GM18526 (cell line): ENCODE data around the gene SUMF2.

Experiments
- POLR2A ChIP-seq: IDR thresholded peaks from 3 replicates; pipeline ENCODE4 v1.6.1; 2011; ENCODE audit not compliant: insufficient read length; ENCODE audit errors: extremely low read depth

Gene SUMF2

DNA sequence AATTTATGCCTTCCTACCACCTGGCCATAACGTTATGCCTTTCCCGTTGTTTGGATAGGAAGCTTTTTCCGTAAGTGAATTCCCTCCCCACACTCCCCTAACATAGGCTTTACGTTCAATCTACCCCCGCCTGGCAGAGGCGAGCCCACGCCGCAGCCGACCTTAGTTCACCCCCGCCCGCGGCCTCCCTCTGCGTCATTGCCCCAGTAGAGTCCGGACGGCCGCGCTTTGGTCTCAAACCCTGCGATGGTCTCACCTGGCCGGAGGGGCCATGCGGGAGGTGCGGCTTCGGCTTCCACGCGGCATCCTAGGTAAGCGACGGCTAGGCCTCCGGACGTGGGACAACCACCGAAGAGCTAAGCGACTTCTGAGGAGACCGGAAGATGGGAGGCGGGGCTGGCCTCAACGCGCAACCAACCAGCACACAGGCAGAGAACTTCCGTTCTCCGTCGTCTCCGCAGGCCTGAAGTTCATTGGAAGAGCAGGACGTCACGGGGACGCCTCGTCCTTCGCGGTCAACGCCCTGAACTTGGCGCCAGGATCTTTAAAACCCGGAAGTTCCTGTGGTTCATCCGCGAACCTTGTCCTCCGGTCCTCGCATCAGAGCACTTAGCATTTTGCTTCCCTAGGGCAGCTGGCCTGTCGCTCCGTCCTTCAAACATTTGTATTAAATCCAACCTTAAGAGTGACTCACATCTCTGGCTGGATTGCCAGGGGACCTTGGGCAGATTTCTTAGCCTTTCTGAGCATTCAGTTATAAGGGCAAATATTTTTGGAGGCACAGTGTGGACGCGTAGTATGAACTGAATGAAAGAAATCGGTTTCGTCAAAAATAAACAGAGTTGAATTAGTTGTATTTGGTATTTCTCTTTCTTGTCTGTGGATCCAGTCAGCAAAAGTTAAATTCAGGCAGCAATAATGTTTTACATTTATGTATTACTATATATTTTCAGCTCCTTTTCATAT, 42.3 kb downstream of the SUMF2 start, which contains the start of gene CHCHD2:
Gene CHCHD2 (minus strand): TSS at position 369 of the 966 bp plus-strand sequence. CDS start 63 bp downstream, at position 306.
- TF ChIP-seq POLR2A: peak; percentile 86

DNA sequence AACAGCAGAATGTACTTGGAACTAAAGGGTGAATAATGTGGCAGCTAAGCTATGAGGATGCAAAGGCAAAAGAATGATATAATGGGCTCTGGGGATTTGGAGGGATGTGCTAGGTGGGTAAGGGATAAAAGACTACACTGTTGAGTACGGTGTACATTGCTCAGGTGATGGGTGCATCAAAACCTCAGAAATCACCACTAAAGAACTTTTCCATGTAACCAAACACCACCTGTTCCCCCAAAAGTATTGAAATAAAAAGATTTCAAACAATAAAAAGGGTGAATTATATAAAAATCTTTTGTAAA, 43.8 kb downstream of the SUMF2 start:
- TF ChIP-seq POLR2A: no peak

GRCh38 chr7:56110611-56111010, 46.5 kb downstream of the SUMF2 start:
- TF ChIP-seq POLR2A: no peak

DNA sequence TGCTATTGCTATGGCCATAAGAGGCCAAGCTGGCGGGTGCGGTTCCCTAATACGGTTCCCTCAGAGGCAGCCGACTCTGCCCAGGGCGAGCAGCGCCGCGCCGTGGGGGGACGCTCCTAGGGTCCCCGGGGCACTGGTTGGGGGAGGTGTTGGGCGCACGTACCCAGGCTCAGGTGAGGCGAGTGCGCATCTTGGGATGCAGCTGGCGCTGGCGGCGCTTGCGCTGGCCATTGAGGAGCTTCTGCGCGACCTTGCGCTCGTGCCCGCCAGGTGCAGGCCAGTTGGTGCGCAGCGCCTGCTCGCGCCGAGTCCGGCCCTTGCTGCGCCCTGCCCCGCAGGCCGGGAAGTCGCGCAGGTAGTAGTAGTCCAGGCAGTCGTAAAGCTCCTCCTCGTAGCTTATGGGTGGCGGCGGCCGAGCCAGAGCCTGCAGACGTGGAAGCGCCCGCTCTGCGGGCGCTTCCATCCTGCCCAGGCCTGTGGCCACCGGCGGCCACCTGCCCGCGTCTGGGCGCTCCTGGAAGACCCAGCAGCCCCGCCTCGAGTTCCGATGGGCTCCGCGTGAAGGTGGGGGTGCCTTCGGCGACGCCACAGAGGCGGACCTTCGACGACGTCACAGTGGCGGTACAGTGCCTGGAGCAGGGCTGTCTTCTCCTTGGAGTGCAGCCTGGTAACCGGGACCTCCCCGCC, 51.9 kb downstream of the SUMF2 start, which contains the start of gene NUPR2:
Gene NUPR2 (minus strand): TSS at position 566 of the 687 bp plus-strand sequence. CDS start 103 bp downstream, at position 463.
- TF ChIP-seq POLR2A: no peak

GRCh38 chr7:56121440-56121839, 57.4 kb downstream of the SUMF2 start:
- no peak for TF ChIP-seq POLR2A

DNA sequence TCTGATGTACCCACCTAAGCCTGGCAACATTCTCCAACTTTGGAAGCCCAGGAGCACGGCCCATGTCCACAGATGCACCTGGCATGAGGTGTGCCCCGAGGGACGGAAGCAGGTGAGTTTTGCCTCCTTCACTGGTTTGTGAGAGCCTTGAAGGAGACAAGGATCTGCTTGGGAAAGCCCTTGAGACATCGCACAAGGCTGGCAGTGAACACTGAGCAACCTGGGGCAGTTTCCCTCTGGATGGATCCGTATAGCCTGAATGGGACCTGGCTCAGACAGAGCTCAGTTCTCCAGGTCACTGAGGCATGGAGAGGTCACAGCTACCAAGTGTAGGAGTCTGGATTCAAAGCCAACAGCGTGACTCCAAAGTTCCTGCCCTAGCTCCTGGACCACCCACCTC, 60.9 kb downstream of the SUMF2 start:
- TF ChIP-seq POLR2A: no peak

- TF ChIP-seq POLR2A: no peak
These were observed 61.7 kb downstream of the SUMF2 start for GRCh38 chr7:56125831-56126230.

GRCh38 chr7:56127241-56127975, 63.3 kb downstream of the SUMF2 start:
- no peak for TF ChIP-seq POLR2A
